ENCODE data around the gene CC2D2A. TPM values are rescaled to one million over a fixed set of nuclear protein-coding genes. Genes with fewer than 3 reads are reported as not detected.

CC2D2A gene
- total and polyA plus RNA-seq, 9 of the 15 experiments (the other 6 are each of a cell fraction or from before 2014, with no cell fraction given) = 0.36 to 2.5 (median 1.6) TPM

DNA sequence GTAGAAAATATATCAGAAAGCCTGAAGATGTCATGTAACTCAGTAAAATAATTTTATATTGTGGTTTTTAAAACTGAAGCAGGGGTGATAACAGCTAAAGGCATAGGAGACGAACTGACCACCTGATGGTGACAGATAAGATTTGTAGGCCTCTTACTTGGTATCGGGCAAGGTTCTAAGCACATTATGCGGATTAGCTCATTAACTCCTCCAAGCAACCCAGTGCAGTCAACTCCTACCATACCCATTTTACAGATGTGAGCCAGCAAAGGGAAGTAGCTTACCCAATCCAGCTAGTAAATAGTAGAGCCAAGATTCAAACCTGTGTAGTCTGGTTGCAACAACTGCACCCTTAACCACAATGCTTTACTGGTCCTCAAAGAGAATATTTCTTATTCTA, 62.1 kb downstream of the CC2D2A start (continued):
- TF ChIP-seq HMG20A (CRISPR knock-in tag; conservative IDR thresholded peaks at IDR 0.05) (no peak), HMGN3 (IDR thresholded peaks at IDR 0.05; ENCODE audit: borderline replicate concordance, extremely low read depth, insufficient read length, low read depth, low read length) (no peak), CBX1 (IDR thresholded peaks at IDR 0.05; ENCODE audit: low read depth) (peak; percentile 80; the same call in 1 of the 2 replicates), RCOR1 (IDR thresholded peaks at IDR 0.05; ENCODE audit: borderline replicate concordance in 1 of 2, low read depth in 2 of 2, low read length in 2 of 2) (peak in 1 of 2 experiments; percentile 68; a peak in 2 of 4 replicates), KDM1A (IDR thresholded peaks at IDR 0.05) (peak; percentile 46 to 85; a peak in 3 of 4 replicates), IFI16 (CRISPR knock-in tag; IDR thresholded peaks at IDR 0.05) (no peak), KAT2B (IDR thresholded peaks at IDR 0.05; ENCODE audit: low read depth, low read length) (no peak), ELF4 (CRISPR knock-in tag; IDR thresholded peaks at IDR 0.05) (no peak), TEAD4 (IDR thresholded peaks at IDR 0.05; ENCODE audit: low read length) (peak; percentile 53; the same call in 1 of the 2 replicates), TEAD4 (CRISPR knock-in tag; IDR thresholded peaks at IDR 0.05; ENCODE audit: borderline replicate concordance) (no peak), SMARCA5 (IDR thresholded peaks at IDR 0.05) (peak; percentile 82; the same call in 1 of the 2 replicates), SIN3B (IDR thresholded peaks at IDR 0.05; ENCODE audit: low read depth) (no peak), GABPB1 (CRISPR knock-in tag; IDR thresholded peaks at IDR 0.05) (no peak), NFE2 (IDR thresholded peaks at IDR 0.05; ENCODE audit: low read depth) (no peak), HMBOX1 (IDR thresholded peaks at IDR 0.05) (peak; percentile 78), ZNF589 (CRISPR knock-in tag; IDR thresholded peaks at IDR 0.05; ENCODE audit: low read depth) (no peak), WHSC1 (IDR thresholded peaks at IDR 0.05; ENCODE audit: low read length) (no peak), SMAD4 (CRISPR knock-in tag; conservative IDR thresholded peaks at IDR 0.05) (0 out of 2 replicates have a peak, but pooled peaks have one; percentile 22), ZNF780A (CRISPR knock-in tag; IDR thresholded peaks at IDR 0.05) (no peak), ARID3A (IDR thresholded peaks at IDR 0.05; ENCODE audit: borderline replicate concordance, low read depth, low read length) (no peak), KDM4B (IDR thresholded peaks at IDR 0.05; ENCODE audit: borderline replicate concordance in 2 of 2, low read depth in 1 of 2) (no peak), EP400 (IDR thresholded peaks at IDR 0.05) (no peak), SMAD1 (IDR thresholded peaks at IDR 0.05; ENCODE audit: low read depth, low read length, partially characterized antibody) (no peak), STAT5B (CRISPR knock-in tag; IDR thresholded peaks at IDR 0.05) (no peak), ESRRA (IDR thresholded peaks at IDR 0.05; ENCODE audit: borderline replicate concordance, low read depth) (peak; percentile 28; the same call in 1 of the 2 replicates)
- TF ChIP-seq, protein P1, sequence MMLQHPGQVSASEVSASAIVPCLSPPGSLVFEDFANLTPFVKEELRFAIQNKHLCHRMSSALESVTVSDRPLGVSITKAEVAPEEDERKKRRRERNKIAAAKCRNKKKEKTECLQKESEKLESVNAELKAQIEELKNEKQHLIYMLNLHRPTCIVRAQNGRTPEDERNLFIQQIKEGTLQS (IDR thresholded peaks at IDR 0.05) = no peak
- TF ChIP-seq, protein P1 (CRISPR knock-in tag; conservative IDR thresholded peaks at IDR 0.05) = no peak
- TF ChIP-seq, protein P2, sequence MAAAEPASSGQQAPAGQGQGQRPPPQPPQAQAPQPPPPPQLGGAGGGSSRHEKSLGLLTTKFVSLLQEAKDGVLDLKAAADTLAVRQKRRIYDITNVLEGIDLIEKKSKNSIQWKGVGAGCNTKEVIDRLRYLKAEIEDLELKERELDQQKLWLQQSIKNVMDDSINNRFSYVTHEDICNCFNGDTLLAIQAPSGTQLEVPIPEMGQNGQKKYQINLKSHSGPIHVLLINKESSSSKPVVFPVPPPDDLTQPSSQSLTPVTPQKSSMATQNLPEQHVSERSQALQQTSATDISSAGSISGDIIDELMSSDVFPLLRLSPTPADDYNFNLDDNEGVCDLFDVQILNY (CRISPR knock-in tag; IDR thresholded peaks at IDR 0.05) = no peak

Data from K562 (cell line).